Activated CD8-positive, alpha-beta T cell treated with anti-CD3 and anti-CD28 coated beads, Interleukin-2, amount 10 ng/mL, durations not matched to agents 7 days and 5 days (primary cell): ENCODE measurements around the gene TRPM3. TPM values are rescaled to one million over a fixed set of nuclear protein-coding genes. Genes with fewer than 3 reads are reported as not detected.

Experiments
- ATAC-seq: fragments of 150-1000 bp; cut with Tn5 transposase; one replicate; pipeline ENCODE4 v1.10.0; 2021; ENCODE audit warnings: moderate library complexity
- CTCF ChIA-PET: fragments of 350-600 bp; sonication (Branson Sonifier 250); formaldehyde crosslinking; loops from one replicate; lab custom pipeline; 2021; ENCODE audit warnings: antibody characterized with exemption; lab: Charles Lee
- POLR2A ChIA-PET: fragments of 350-600 bp; sonication (Branson Sonifier 250); formaldehyde crosslinking; loops from one replicate; lab custom pipeline; 2021; ENCODE audit warnings: antibody characterized with exemption; lab: Charles Lee
- DNase-seq: peaks from one replicate; pipeline ENCODE4 v3.0.0-alpha.2; 2020
- H3K27ac Mint-ChIP-seq: one replicate; pipeline ENCODE4 v1.8.0; 2021; ENCODE audit warnings: mild to moderate bottlenecking, mixed read lengths
- H3K27me3 Mint-ChIP-seq: one replicate; pipeline ENCODE4 v1.8.0; 2021; ENCODE audit warnings: low read depth, mixed read lengths
- H3K36me3 Mint-ChIP-seq: one replicate; pipeline ENCODE4 v1.8.0; 2021; ENCODE audit warnings: low read depth, mixed read lengths
- H3K4me1 Mint-ChIP-seq: one replicate; pipeline ENCODE4 v1.8.0; 2021; ENCODE audit warnings: low read depth, mixed read lengths
- H3K4me3 Mint-ChIP-seq: one replicate; pipeline ENCODE4 v1.8.0; 2021; ENCODE audit warnings: mild to moderate bottlenecking, mixed read lengths
- H3K9me3 Mint-ChIP-seq: one replicate; pipeline ENCODE4 v1.8.0; 2022; ENCODE audit warnings: mixed read lengths; ENCODE audit not compliant: insufficient read depth
- total RNA-seq, 2 experiments: library from RNA; stranded (reverse); gene quantifications; one replicate each; pipeline ENCODE4 v1.2.3, GENCODE V29; 2021

The TRPM3 gene
- total RNA-seq, 2 experiments from 2014 or later = not detected

GRCh38 chr9:70832492-70832891 lies 288.9 kb downstream of the TRPM3 start:
- Mint-ChIP-seq H3K4me3 (no peak overlapping the region), H3K27ac (no peak overlapping the region), H3K36me3 (no peaks in the 10 kb centered on the region), H3K9me3 (no peaks in the 10 kb centered on the region), H3K4me1 (no peaks in the 10 kb centered on the region), H3K27me3 (no peaks in the 10 kb centered on the region)
- ChIA-PET POLR2A (no interaction called here), CTCF (no interaction called here)
- ATAC-seq (no peak), DNase-seq (no peak)

- Mint-ChIP-seq H3K4me1 (no peaks in the 10 kb centered on the region), H3K27ac (no peak overlapping the region), H3K9me3 (no peaks in the 10 kb centered on the region), H3K4me3 (no peak overlapping the region), H3K27me3 (no peaks in the 10 kb centered on the region), H3K36me3 (no peaks in the 10 kb centered on the region)
- CTCF ChIA-PET = no interaction called here
- no peak for ATAC-seq
- DNase-seq = no peak
- POLR2A ChIA-PET = no interaction called here
These were observed 290.8 kb downstream of the TRPM3 start for GRCh38 chr9:70830618-70831017.

GRCh38 chr9:70829591-70830265 lies 291.7 kb downstream of the TRPM3 start:
- H3K4me3 Mint-ChIP-seq = no peak overlapping the region
- no peak overlapping the region for H3K27ac Mint-ChIP-seq
- DNase-seq (no peak), ATAC-seq (no peak)
- ChIA-PET POLR2A (no interaction called here), CTCF (no interaction called here)
- H3K4me1 Mint-ChIP-seq = no peaks in the 10 kb centered on the region
- no peaks in the 10 kb centered on the region for H3K9me3 Mint-ChIP-seq
- no peaks in the 10 kb centered on the region for H3K27me3 Mint-ChIP-seq
- H3K36me3 Mint-ChIP-seq = no peaks in the 10 kb centered on the region

GRCh38 chr9:70826562-70826961 lies 294.9 kb downstream of the TRPM3 start:
- Mint-ChIP-seq H3K27ac (no peak overlapping the region), H3K36me3 (no peaks in the 10 kb centered on the region), H3K27me3 (no peaks in the 10 kb centered on the region), H3K4me1 (no peaks in the 10 kb centered on the region), H3K9me3 (no peaks in the 10 kb centered on the region), H3K4me3 (no peak overlapping the region)
- ATAC-seq = no peak
- ChIA-PET POLR2A (no interaction called here), CTCF (no interaction called here)
- no peak for DNase-seq

- Mint-ChIP-seq H3K27ac (no peak overlapping the region), H3K9me3 (no peaks in the 10 kb centered on the region)
- ATAC-seq = no peak
These were observed 298.1 kb downstream of the TRPM3 start for GRCh38 chr9:70823284-70823683.

GRCh38 chr9:70817311-70817710 lies 304.1 kb downstream of the TRPM3 start:
- no peak overlapping the region for H3K4me3 Mint-ChIP-seq
- DNase-seq (no peak), ATAC-seq (no peak)
- CTCF ChIA-PET = no interaction called here
- no peaks in the 10 kb centered on the region for H3K27me3 Mint-ChIP-seq
- H3K36me3 Mint-ChIP-seq = no peaks in the 10 kb centered on the region
- no peaks in the 10 kb centered on the region for H3K4me1 Mint-ChIP-seq
- H3K9me3 Mint-ChIP-seq = no peaks in the 10 kb centered on the region
- POLR2A ChIA-PET = no interaction called here
- no peak overlapping the region for H3K27ac Mint-ChIP-seq

More at GRCh38 chr9:70823284-70823683, 298.1 kb downstream of the TRPM3 start:
- Mint-ChIP-seq H3K36me3 (no peaks in the 10 kb centered on the region), H3K4me3 (no peak overlapping the region), H3K27me3 (no peaks in the 10 kb centered on the region), H3K4me1 (no peaks in the 10 kb centered on the region)
- ChIA-PET POLR2A (no interaction called here), CTCF (no interaction called here)
- no peak for DNase-seq

GRCh38 chr9:70816891-70817290 lies 304.5 kb downstream of the TRPM3 start:
- Mint-ChIP-seq H3K27ac (no peak overlapping the region), H3K27me3 (no peaks in the 10 kb centered on the region), H3K4me1 (no peaks in the 10 kb centered on the region), H3K9me3 (no peaks in the 10 kb centered on the region), H3K4me3 (no peak overlapping the region), H3K36me3 (no peaks in the 10 kb centered on the region)
- ATAC-seq = no peak
- ChIA-PET POLR2A (no interaction called here), CTCF (no interaction called here)
- no peak for DNase-seq

- no peak overlapping the region for H3K4me3 Mint-ChIP-seq
- no peak for DNase-seq
- ATAC-seq = no peak
- H3K36me3 Mint-ChIP-seq = no peaks in the 10 kb centered on the region
- CTCF ChIA-PET = no interaction called here
- no peak overlapping the region for H3K27ac Mint-ChIP-seq
- POLR2A ChIA-PET = no interaction called here
- H3K27me3 Mint-ChIP-seq = no peaks in the 10 kb centered on the region
- H3K4me1 Mint-ChIP-seq = no peaks in the 10 kb centered on the region
- no peaks in the 10 kb centered on the region for H3K9me3 Mint-ChIP-seq
These were observed 305.1 kb downstream of the TRPM3 start for GRCh38 chr9:70816316-70816715.

GRCh38 chr9:70814597-70814996 lies 306.8 kb downstream of the TRPM3 start:
- Mint-ChIP-seq H3K9me3 (no peaks in the 10 kb centered on the region), H3K27me3 (no peaks in the 10 kb centered on the region), H3K36me3 (no peaks in the 10 kb centered on the region), H3K4me1 (no peaks in the 10 kb centered on the region), H3K4me3 (no peak overlapping the region), H3K27ac (no peak overlapping the region)
- no peak for ATAC-seq
- ChIA-PET CTCF (no interaction called here), POLR2A (no interaction called here)
- no peak for DNase-seq

- POLR2A ChIA-PET = no interaction called here
- Mint-ChIP-seq H3K9me3 (no peaks in the 10 kb centered on the region), H3K27ac (no peak overlapping the region), H3K36me3 (no peaks in the 10 kb centered on the region), H3K4me3 (no peak overlapping the region), H3K27me3 (no peaks in the 10 kb centered on the region), H3K4me1 (no peaks in the 10 kb centered on the region)
- CTCF ChIA-PET = no interaction called here
- ATAC-seq (no peak), DNase-seq (no peak)
These were observed 308.3 kb downstream of the TRPM3 start for GRCh38 chr9:70813141-70813540.

GRCh38 chr9:70811638-70812037 lies 309.8 kb downstream of the TRPM3 start:
- no peaks in the 10 kb centered on the region for H3K36me3 Mint-ChIP-seq
- H3K4me1 Mint-ChIP-seq = no peaks in the 10 kb centered on the region
- ATAC-seq (no peak), DNase-seq (no peak)
- no peak overlapping the region for H3K27ac Mint-ChIP-seq
- CTCF ChIA-PET = no interaction called here
- no peaks in the 10 kb centered on the region for H3K9me3 Mint-ChIP-seq
- H3K4me3 Mint-ChIP-seq = no peak overlapping the region
- no peaks in the 10 kb centered on the region for H3K27me3 Mint-ChIP-seq
- POLR2A ChIA-PET = no interaction called here

- no peaks in the 10 kb centered on the region for H3K36me3 Mint-ChIP-seq
- no peak overlapping the region for H3K4me3 Mint-ChIP-seq
- H3K9me3 Mint-ChIP-seq = no peaks in the 10 kb centered on the region
- no peak for ATAC-seq
- H3K27me3 Mint-ChIP-seq = no peaks in the 10 kb centered on the region
- no peaks in the 10 kb centered on the region for H3K4me1 Mint-ChIP-seq
- no peak for DNase-seq
- ChIA-PET POLR2A (no interaction called here), CTCF (no interaction called here)
- no peak overlapping the region for H3K27ac Mint-ChIP-seq
These were observed 314.5 kb downstream of the TRPM3 start for GRCh38 chr9:70806875-70807274.

- H3K4me1 Mint-ChIP-seq = no peaks in the 10 kb centered on the region
- no peak for ATAC-seq
- H3K27ac Mint-ChIP-seq = no peak overlapping the region
- H3K9me3 Mint-ChIP-seq = no peaks in the 10 kb centered on the region
- no peaks in the 10 kb centered on the region for H3K27me3 Mint-ChIP-seq
- POLR2A ChIA-PET = no interaction called here
- H3K36me3 Mint-ChIP-seq = no peaks in the 10 kb centered on the region
- DNase-seq = no peak
- H3K4me3 Mint-ChIP-seq = no peak overlapping the region
- CTCF ChIA-PET = no interaction called here
These were observed 315.5 kb downstream of the TRPM3 start for GRCh38 chr9:70805949-70806348.
